CD1c-positive myeloid dendritic cell (primary cell): ENCODE results near the gene MAS1L.

Experiments
- DNase-seq: peaks from one replicate; pipeline ENCODE4 v3.0.0-alpha.2; 2016; ENCODE audit errors: extremely low spot score

Gene MAS1L

GRCh38 chr6:29510746-29511300, 23.1 kb upstream of the MAS1L start:
- DNase-seq = no peak

DNA sequence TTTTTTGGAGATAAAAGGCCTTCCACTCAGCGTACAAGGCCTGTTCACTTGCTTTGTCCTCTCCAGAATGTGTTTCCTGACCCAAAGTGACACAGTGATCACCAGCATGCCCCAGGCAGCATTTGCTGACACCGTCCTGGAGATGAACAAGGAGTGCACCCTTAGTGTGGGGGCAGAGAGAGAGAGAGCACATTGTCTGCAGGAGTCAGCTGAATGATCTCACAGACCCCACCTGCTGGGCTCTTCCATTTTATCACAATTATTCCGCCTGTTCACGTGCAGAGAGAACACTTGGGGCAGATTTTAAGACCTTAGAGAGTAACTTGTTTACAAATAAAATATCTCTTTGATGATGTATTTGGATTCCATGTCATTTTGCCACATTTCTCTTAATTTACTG, 22.4 kb upstream of the MAS1L start:
- no peak for DNase-seq

DNA sequence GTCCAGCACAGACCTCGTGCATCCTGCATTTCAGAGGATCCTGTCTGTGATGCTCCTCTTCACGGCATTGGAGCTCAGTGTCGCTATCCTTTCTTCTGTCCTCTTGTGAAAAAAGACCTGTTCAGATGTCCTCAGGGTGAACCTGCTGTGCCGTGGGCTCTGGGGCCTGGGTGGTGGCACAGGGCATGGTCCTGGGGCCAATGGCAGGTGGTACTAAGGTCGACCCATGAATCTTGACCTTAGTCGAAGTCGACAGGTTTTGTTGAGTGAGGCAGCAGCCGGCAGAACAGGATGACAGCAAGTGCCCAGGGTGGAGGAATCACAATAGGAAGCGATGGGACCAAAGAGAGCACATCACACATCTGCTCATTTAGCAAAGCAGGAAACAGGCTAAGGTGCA, 22.0 kb upstream of the MAS1L start:
- DNase-seq = no peak

GRCh38 chr6:29509239-29509638, 21.5 kb upstream of the MAS1L start:
- DNase-seq = no peak

DNA sequence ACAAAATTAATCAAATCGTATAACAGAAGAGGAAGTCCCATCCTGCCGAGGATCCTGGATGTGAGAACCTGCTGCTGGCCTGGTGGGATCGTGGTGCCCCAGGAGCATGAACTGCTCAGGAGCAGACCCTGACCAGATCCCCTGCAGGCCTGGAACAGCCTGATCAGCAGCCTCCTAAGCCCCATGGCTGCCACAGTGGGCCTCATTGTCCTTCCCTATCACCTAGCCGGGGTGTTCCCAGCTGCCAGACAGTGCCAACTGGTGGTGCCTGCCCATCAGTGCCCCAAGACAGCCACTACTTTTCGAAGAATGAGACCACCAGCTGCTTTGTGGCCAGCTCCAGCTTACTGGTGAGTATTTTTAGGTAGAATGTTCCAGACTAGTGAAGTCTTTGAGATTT, 19.6 kb upstream of the MAS1L start:
- no peak for DNase-seq

DNA sequence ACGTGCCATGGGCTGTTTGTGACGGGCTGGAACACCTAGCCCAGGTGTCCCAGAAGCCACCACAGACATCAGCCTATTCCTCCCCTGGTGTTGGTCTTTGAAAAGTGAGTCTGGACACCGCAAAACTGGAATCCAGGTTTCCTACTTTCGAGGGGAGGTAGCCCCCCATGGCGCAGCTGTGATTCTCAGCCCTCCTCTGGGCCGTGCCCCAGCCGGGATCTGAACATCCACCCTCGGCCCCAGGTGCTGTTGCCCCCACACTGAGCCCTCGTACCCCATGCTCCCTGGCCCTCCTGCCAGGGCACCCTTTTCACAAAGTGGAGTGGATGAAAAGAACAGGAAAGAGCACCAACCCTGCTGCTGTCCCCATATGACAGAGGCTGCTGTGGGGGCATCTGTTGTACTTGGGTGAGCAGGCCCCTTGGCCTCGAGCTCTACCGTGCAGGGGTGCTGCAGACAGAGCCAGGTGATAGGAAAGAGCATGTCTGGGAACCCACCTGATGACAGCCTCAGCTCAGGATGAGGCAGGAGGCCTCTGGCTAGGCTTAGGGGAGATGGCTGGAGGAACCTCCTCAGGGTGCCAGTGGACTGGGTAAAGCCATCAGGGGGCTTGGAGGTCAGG, 18.8 kb upstream of the MAS1L start:
- DNase-seq = no peak

GRCh38 chr6:29505808-29506207, 18.1 kb upstream of the MAS1L start:
- no peak for DNase-seq

- DNase-seq = no peak
Observed at GRCh38 chr6:29504961-29505360, 17.2 kb upstream of the MAS1L start.

GRCh38 chr6:29502597-29502996, 14.8 kb upstream of the MAS1L start:
- DNase-seq = no peak

- DNase-seq = no peak
Observed at GRCh38 chr6:29502181-29502580, 14.4 kb upstream of the MAS1L start.

DNA sequence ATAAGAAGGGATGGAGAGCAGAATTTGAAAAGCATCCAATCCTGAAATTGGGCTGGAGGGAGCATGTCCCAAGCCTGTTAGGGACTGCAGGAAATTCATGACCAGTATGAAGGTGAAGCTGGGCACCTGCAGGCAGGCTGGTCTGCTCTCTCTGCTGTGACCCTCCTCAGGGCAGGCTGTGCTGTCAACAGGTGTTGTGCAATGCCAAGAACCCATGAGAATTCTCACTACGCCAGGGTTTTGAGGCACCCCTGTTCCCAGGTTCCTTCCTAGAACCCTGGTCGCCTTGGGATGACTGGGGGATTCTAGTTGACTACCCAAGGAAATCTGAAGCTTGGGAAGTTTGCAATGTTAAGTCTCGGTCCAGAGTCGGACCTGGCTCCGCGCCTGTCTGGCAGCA, 13.3 kb upstream of the MAS1L start:
- DNase-seq = no peak

GRCh38 chr6:29500594-29500993, 12.8 kb upstream of the MAS1L start:
- DNase-seq = no peak

- no peak for DNase-seq
Observed at GRCh38 chr6:29499704-29500103, 11.9 kb upstream of the MAS1L start.

DNA sequence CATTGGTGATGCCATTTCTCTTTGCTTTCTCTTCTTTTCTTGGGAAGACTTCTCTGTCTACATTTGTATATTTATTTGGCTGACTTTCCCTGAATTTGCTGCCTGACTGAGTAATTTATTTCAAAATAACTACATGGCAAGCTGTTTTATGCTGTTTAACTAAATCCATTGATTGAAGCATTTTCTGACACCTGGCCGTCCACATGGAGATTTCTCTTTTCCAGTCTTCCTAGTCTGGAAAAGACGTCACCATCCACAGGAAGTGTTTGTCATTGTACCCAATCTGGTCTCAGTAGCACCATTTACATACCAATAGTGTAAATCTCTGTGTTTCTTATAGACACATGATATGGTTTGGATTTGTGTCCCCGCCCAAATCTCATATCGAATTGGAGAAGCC, 9.2 kb upstream of the MAS1L start:
- DNase-seq = no peak

GRCh38 chr6:29495571-29495970, 7.8 kb upstream of the MAS1L start:
- no peak for DNase-seq

DNA sequence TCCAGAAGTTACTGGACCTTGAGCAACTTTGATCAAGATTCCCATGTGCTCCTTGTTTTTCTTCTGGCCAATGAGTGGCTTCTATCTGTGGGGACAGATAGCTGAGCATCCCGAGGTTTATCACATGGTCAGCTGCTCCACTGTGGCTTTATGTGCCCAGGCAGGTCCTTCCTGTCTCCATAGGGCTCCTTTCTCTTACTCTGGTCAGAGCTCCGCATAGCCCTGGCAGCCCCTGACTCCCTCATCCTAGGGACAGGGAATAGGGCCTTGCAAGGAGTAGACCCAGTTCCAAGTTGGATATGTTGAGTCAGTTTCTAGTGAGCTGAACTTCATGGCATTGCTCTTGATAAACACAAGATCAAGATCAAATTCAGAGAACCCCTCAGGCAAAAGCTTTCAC, 6.4 kb upstream of the MAS1L start:
- DNase-seq = no peak

DNA sequence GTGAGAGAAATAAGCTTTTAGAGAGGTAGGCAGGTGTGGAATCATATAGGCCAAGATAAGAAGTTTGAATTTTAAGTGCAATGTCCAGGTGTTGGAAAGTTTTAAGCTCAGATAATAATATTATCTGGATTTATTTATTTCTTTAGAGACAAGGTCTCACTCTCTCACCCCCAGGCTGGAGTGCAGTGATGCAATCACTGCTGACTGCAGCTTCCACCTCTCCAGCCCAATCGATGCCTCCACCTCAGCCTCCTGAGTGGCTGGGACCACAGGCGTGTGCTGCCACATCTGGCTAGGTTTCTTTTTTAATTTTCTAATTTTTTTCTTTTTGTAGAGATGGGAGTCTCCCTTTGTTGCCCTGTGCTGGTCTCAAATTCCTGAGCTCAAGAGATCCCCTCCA, 5.5 kb upstream of the MAS1L start:
- DNase-seq = no peak

- DNase-seq = no peak
Observed at GRCh38 chr6:29491574-29491973, 3.8 kb upstream of the MAS1L start.

DNA sequence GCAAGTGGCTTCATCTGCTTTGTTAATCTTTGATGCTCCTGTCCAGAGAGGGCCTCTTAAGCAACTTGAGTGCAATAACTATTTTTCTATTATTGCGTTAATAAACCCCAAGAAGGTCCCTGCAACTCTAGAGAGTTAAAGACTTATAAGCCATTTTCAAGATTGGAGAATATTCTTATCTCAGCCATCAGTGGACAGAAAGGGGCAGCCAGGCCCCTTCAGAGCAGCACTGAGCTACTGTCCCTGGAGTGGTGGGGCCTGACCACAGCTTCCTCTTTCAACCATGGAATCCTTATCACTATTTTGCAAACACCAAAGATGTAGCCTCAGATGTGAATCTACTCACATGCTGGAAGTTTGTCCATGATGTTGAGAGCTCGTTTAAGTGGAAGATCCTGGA, 2.8 kb upstream of the MAS1L start:
- no peak for DNase-seq

DNA sequence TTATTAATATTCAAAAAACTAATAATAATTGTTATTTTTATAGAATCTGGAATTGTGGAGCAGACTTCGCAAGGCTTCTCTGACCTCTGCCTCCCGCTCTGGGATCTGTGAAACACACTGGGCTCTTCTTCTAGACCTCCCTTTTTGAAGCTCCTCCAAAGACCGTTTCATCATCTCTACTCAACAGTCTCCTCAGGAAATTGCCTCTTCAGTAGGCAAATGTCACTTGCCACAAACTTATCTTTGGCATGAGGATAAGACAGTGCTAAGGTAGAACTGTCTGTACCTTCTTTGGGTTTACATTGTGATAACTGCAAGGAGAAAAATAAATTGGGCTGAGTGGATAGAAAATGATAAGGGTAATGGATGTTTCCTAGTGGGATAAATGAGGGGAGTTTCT, 2.3 kb upstream of the MAS1L start:
- no peak for DNase-seq

- DNase-seq = no peak
Observed at GRCh38 chr6:29489286-29489685, 1.5 kb upstream of the MAS1L start.

GRCh38 chr6:29488874-29489273, 1.1 kb upstream of the MAS1L start:
- DNase-seq = no peak

GRCh38 chr6:29487131-29487530, 625 bp downstream of the MAS1L start:
- no peak for DNase-seq

- no peak for DNase-seq
Observed at GRCh38 chr6:29486577-29486976, 1.2 kb downstream of the MAS1L start.
